Left renal cortex interstitium (tissue), 4 donors: ENCODE data around the gene TMEM86A. TPM values are rescaled to one million over a fixed set of nuclear protein-coding genes. Genes with fewer than 3 reads are reported as not detected.
A peak's percentile ranks its signal among the peaks of the same experiment; 100 is the strongest.

ENCODE experiments used
- DNase-seq, 4 donors: peaks; one replicate each; pipeline ENCODE4 v3.0.0-alpha.2; 2013; ENCODE audit warnings: low read depth in 4 of 4, low spot score in 2 of 4, missing footprints in 1 of 4
- polyA plus RNA-seq, 4 donors: library from polyadenylated mRNA; unstranded; fragments of 120-200 nt; gene quantifications; one replicate each; pipeline ENCODE4 v1.2.1, GENCODE V29; 2013; ENCODE audit not compliant: insufficient read length in 4 of 4

TMEM86A gene
- polyA plus RNA-seq, 4 donors = 7.0 to 10.0 (median 8.2) TPM

- DNase-seq = peak in 1 of 4 donors; percentile 17
Measured at GRCh38 chr11:18699848-18700261, 1.3 kb downstream of the TMEM86A start.

- no peak for DNase-seq
Measured at GRCh38 chr11:18700375-18700774, 1.8 kb downstream of the TMEM86A start.

- DNase-seq = no peak
Measured at GRCh38 chr11:18700872-18701271, 2.3 kb downstream of the TMEM86A start.

- no peak for DNase-seq
Measured at GRCh38 chr11:18701614-18702216, 3.1 kb downstream of the TMEM86A start.

- no peak for DNase-seq
Measured at GRCh38 chr11:18703001-18703763, 4.6 kb downstream of the TMEM86A start.

GRCh38 chr11:18704045-18704645, 5.6 kb downstream of the TMEM86A start:
- DNase-seq = no peak

- no peak for DNase-seq
Measured at GRCh38 chr11:18704698-18705097, 6.1 kb downstream of the TMEM86A start.

GRCh38 chr11:18705651-18706281, 7.2 kb downstream of the TMEM86A start:
- no peak for DNase-seq

GRCh38 chr11:18706330-18707243, 8.0 kb downstream of the TMEM86A start:
- peak in 1 of 4 donors; percentile 36 for DNase-seq

- DNase-seq = no peak
Measured at GRCh38 chr11:18707811-18708340, 9.3 kb downstream of the TMEM86A start.

- DNase-seq = no peak
Measured at GRCh38 chr11:18709414-18709813, 10.8 kb downstream of the TMEM86A start.

- DNase-seq = no peak
Measured at GRCh38 chr11:18710545-18710944, 12.0 kb downstream of the TMEM86A start.

- DNase-seq = no peak
Measured at GRCh38 chr11:18713646-18714442, 15.3 kb downstream of the TMEM86A start.

- no peak for DNase-seq
Measured at GRCh38 chr11:18714443-18714780, 15.8 kb downstream of the TMEM86A start.

GRCh38 chr11:18715476-18715875, 16.9 kb downstream of the TMEM86A start:
- DNase-seq = no peak

- DNase-seq = no peak
Measured at GRCh38 chr11:18720091-18720807, 21.7 kb downstream of the TMEM86A start.

GRCh38 chr11:18720808-18721560, 22.4 kb downstream of the TMEM86A start:
- DNase-seq = no peak
